T-helper 9 cell (primary cell): ENCODE results near the gene BPNT1.
A peak's percentile ranks its signal among the peaks of the same experiment; 100 is the strongest.
"Not testable (repeated sequence)": the region's sequence is repeated elsewhere in the genome, so short reads cannot be mapped to it uniquely, and the experiment has no call there.

ENCODE experiments used
- DNase-seq: peaks from one replicate; pipeline ENCODE4 v3.0.0-alpha.2; 2020

Gene BPNT1

DNA sequence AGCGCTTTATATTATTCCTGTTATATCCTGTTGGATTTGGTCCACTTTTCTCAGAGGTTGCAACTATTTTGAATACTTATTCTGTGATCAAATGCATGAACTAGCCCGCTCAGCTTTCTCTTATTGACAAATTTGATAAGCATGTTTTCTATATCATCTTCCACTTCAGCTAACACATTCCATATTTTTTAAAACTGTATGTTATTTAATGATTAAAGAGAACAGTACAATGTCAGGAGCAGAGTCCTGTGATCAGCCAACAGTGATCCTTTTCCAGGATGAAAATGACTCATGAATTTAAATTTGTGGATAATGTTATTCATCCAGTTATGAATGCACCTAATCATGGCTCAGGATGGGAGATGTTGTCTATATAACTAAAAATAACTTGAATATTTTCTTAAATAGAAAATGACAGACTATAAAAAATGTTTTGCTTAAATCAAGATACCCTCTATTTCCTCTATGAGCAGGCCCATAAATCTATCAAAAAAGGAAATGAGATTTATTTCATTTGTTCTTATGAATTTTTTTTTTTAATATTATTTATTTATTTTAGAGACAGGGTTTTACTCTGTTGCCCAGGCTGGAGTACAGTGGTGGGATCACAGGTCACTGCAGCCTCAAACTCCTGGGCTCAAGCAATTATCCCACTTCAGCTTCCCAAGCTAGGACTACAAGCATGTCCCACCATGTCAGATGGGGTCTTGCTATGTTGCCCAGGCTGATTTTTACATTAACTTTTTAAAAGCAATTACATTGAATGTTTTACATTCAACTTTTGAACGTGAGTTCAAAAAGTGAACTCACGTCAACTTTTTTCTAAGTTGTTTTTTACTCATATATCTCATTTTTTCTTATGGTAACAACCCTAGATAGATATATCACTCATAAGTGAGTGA lies 12.5 kb downstream of the BPNT1 start:
- DNase-seq, result no peak

GRCh38 chr1:220067269-220068204 lies 22.1 kb downstream of the BPNT1 start:
- no peak for DNase-seq

DNA sequence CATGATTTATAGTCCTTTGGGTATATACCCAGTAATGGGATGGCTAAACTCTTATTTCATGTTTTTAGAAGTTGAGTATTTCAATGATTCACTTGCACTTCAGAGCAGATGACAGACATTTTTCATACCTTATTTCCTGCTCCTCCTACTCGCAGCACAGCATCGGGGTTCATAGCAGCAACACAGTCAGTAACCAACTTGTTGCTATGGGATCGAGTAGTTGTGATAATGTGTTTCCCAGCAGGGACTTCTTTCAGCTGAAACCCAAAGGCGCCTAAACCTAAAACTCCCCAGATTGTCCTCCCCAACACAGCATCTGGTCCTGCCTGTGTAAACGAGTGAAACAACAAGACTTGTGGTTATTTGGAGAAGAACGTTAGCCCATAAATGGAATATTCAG lies 27.0 kb downstream of the BPNT1 start:
- no peak for DNase-seq

DNA sequence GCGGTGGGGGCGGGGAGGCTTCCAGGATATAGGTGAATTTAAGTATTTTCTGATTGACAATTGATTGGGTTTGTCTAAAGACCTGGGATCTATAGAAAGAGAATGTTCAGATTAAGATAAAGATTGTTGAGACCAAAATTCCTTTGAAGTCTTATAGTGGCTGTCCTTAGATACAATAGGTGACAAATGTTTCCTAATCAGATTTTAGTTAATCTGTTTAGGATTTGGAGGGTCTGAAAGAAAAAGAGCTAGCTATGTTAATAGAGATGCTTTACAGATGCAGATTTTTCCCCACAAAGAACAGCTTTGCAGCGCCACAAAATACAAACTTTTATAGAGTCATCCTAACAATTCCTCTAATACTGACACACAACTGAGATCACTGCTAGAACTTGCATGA lies 28.7 kb downstream of the BPNT1 start:
- DNase-seq, result no peak

GRCh38 chr1:220056374-220056773 lies 33.2 kb downstream of the BPNT1 start:
- no peak for DNase-seq

DNA sequence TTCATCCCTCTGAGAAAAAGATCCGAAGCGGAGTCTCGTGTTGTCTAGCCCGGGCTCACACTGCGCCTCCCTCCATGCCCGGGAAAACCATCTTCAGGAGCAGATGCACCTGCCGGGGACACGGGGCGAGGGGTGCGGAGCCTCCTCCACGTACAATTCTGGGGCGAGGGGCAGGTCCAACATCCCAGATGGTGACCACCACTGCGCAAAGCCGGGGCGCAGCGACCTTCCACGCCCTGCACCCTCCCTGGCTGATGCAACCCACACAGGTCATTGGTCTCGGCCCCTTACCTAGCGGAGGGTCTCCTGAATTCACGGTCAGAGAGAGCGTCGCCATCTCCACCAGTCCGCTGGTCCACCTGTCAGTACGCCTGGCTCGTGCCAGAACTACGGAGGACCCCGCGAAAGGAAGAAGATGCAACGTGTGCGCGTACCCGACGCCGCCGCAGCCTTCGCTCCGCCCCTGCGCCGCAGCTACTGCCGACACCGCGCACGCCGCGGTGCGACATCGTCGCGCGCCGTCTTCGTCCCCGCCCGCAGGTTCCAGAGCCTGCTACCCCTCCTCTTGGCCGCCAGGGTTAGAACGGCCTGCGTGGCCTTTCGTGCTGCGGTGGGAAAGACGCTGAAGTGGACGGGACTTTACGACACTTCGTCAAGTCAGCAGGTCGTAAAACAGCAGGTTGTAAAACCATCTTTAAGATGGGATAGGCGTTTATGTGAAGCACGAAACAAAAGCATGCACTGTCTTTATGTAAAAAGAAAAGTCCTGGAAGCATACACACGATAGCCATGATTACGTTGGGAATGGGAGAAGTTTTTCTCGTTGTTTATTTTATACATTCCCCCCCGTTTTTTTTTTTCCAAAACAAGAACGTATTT lies 43.3 kb downstream of the BPNT1 start, which contains the start of gene EPRS1:
EPRS1 (minus strand) TSS at position 454 of the 879 bp plus-strand sequence; CDS start at position 337, 117 bp downstream.
- DNase-seq, result peak; percentile 85

DNA sequence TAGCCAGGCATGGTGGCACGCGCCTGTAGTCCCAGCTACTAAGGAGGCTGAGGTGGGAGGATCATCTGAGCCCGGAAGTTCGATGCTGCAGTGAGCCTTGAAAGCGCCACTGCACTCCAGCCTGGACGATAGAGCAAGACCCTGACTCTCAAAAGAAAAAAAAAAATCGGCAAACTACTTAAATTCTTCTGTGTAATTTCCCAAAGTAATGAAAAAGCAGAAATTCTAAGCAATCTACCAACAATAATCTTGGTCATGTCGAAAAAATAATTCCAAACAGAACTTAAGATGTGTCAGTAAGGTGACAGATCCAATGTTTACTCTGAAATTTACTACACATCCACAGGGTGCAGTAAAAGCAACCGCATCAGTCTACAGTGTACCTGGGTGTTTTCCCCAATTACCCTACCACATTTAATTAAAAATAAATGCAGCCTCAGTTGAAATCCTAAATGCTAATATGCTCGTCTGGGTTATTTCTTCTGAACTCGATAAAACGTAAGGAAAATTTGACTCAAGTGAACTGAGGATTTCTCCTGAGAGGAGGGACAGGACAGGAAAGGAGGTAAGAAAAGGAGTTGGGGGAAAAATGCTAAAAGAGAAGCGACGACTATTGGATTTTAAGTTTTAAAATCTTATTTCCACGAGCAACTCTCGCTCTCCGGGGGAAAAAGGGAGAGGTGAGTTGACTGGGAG lies 44.1 kb downstream of the BPNT1 start:
- no peak for DNase-seq

GRCh38 chr1:220044678-220045355 lies 44.8 kb downstream of the BPNT1 start:
- DNase-seq, result no peak

DNA sequence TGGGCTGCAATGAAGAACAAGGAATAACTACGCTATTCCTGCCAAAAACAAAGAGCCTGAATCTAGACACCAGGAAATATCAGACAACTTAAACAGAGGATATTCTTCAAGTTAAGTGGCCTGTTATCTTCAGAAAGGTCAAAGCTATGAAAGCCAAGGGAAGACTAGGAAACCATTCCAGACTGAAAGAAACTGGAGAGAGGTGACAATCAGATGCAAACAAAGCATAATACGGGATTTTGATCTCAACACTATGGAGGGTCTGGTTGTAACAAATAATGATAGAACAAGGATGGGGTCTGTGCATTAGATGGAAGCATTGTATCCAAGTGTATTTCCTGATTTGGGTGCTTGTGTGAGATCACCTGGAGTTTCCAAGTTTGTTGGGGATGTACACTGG lies 45.9 kb downstream of the BPNT1 start:
- no peak for DNase-seq

DNA sequence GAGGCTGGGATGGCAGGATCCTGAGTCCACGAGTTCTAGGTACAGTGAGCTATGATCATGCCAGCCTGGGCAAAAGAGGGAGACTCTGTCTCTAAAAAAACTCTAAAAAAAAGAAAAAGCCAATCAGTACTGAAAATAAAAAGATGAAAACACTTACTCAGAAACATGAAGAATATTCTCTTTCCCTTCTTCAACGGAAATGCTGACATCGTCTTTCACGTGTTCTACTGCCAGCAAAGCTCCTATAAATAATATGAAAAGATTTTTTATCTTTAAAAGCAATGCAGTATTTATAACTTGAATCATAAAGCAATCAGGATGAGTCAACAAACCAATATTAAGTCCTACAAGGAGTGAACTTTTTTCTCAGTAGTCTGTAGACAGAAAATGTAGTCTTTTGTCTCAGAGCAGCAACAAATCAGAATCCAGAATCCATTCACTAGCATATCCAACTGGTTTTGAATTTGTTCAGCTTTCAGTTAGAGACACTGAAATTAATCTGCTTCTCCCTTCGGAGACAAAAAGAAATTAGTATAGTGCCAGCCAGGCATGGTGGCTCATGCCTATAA lies 49.5 kb downstream of the BPNT1 start:
- DNase-seq, result no peak

GRCh38 chr1:220038640-220039039 lies 50.9 kb downstream of the BPNT1 start:
- no peak for DNase-seq

DNA sequence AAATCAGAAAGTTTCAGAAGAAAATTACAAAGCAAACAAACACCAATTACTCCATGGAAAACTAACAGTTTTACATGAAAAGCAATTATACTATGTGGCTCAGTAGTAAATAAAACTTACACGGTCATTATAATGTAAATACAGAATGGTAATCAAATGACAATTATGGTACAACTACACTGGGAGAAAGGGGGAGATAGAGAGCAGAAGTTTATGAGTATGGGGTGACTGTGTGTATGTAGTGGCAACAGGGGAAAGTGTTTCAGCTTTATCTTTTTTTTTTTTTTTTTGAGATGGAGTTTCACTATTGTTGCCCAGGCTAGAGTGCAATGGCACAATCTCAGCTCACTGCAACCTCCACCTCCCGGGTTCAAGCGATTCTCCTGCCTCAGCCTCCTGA lies 51.8 kb downstream of the BPNT1 start:
- DNase-seq, result not testable (repeated sequence)

- no peak for DNase-seq
These were observed 56.7 kb downstream of the BPNT1 start for GRCh38 chr1:220032911-220033310.

DNA sequence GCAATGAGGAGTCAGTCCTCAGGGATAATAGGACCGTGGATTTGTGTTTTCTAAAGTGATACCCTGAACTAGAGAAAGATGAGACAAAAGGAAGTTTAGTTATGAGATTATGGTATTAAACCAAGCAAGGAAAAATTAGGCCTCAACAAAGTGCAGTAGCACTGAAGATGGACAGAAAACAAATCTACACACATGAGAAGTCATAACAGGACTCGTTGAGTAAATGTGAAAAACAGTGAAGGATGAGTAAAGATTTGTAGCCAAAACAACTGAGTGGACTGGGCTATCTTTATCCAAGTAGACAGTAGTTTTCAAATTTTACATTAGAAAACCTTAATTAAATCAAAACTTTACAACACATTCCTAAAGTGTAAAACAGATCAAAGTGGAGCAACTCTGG lies 58.3 kb downstream of the BPNT1 start:
- no peak for DNase-seq

DNA sequence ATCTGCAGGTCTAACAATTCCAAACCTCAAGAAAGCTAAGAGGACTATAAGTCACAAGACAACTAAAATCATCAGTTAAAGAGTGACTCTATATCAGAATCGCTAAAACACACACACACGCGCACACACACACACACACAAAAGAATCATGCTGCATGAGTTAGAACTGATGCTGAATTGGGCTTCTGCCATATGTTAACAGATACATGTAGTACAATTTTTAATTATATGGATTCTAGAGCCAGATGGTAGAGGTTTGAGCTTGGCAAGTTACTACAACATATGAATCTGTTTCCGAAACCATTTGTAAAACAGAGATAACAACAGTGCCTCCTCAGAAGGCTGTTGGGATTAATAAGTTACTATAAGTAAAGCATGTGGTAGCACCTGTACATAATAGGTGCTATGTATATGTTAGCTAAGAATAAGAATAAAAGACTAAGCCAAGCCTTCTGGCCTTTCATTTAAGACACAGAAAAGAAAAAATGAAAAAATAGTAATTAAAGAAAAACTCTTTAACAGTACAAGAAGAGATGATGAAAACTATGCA lies 61.2 kb downstream of the BPNT1 start:
- DNase-seq, result no peak

DNA sequence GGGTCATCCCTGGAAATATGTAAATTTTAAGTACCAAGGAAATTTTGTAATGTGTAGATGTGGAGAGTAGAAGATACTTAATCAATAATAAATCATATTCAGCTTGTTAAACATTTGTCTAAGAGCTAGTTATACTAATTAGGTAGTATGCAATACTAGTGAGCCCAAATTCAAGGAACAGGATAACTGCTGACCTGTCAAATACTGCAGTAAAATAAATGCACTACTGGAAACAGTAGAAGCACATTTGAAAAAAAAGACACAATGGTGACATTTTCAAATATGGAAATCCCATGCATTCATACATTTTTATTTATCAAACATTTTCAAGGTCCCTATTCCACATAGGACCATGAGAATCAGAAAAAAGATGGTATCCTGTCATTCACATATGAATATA lies 70.5 kb downstream of the BPNT1 start:
- no peak for DNase-seq

GRCh38 chr1:220013497-220013896 lies 76.1 kb downstream of the BPNT1 start:
- DNase-seq, result no peak

- no peak for DNase-seq
These were observed 77.3 kb downstream of the BPNT1 start for GRCh38 chr1:220012259-220012658.

GRCh38 chr1:220011620-220012019 lies 78.0 kb downstream of the BPNT1 start:
- DNase-seq, result no peak
